Naive thymus-derived CD8-positive, alpha-beta T cell (primary cell): Measurements from ENCODE around the gene SPAG5. TPM values are rescaled to one million over a fixed set of nuclear protein-coding genes. Genes with fewer than 3 reads are reported as not detected.

Source experiments
- ATAC-seq, 2 donors: fragments of 150-1000 bp; cut with Tn5 transposase in 1 of 2; sonication (Bioruptor Pico), chemical (Tn5 transposase) in 1 of 2; 1 replicate in 1 of 2; 2 replicates in 1 of 2; pipeline ENCODE4 v1.10.0; 2021; ENCODE audit warnings: mild to moderate bottlenecking in 2 of 2, moderate library complexity in 2 of 2
- POLR2A ChIA-PET: fragments of 350-600 bp; sonication (Branson Sonifier 250); formaldehyde crosslinking; loops from one replicate; lab custom pipeline; 2021; ENCODE audit warnings: antibody characterized with exemption; lab: Charles Lee
- DNase-seq, 10 donors: peaks; one replicate each; pipeline versions ENCODE4 v3.0.0 to v3.0.0-alpha.2; 2020 to 2022
- H3K27ac Mint-ChIP-seq, 10 donors: one replicate each; pipeline ENCODE4 v1.8.0; 2020 to 2022; ENCODE audit warnings: mild to moderate bottlenecking in 10 of 10, mixed read lengths in 10 of 10, moderate library complexity in 4 of 10, inconsistent platforms in 1 of 10
- H3K27me3 Mint-ChIP-seq, 5 donors: one replicate each; pipeline ENCODE4 v1.8.0; 2021 to 2022; ENCODE audit warnings: mixed read lengths in 5 of 5
- H3K36me3 Mint-ChIP-seq, 3 donors: one replicate each; pipeline ENCODE4 v1.8.0; 2020 to 2022; ENCODE audit warnings: mixed read lengths in 3 of 3, mild to moderate bottlenecking in 2 of 3, inconsistent platforms in 1 of 3
- H3K4me1 Mint-ChIP-seq, 4 donors: one replicate each; pipeline ENCODE4 v1.8.0; 2021 to 2022; ENCODE audit warnings: mixed read lengths in 4 of 4
- H3K4me3 Mint-ChIP-seq, 10 donors: one replicate each; pipeline ENCODE4 v1.8.0; 2020 to 2022; ENCODE audit warnings: mild to moderate bottlenecking in 10 of 10, mixed read lengths in 10 of 10, moderate library complexity in 6 of 10, inconsistent platforms in 1 of 10
- H3K9me3 Mint-ChIP-seq, 9 donors: one replicate each; pipeline ENCODE4 v1.8.0; 2020 to 2022; ENCODE audit warnings: mixed read lengths in 9 of 9, mild to moderate bottlenecking in 3 of 9, inconsistent platforms in 1 of 9, moderate library complexity in 1 of 9
- polyA plus RNA-seq, 3 donors: library from polyadenylated mRNA; unstranded; fragments of 300-500 nt; fragmentation: Illumina TruSeq; gene quantifications; one replicate each; pipeline ENCODE4 v1.2.3, GENCODE V29; 2021
- total RNA-seq, 8 experiments: library from RNA in 2 of 8; stranded (reverse) in 2 of 8; gene quantifications; one replicate each; pipeline ENCODE4 v1.2.3 and lab custom pipeline; 2021 to 2026

The SPAG5 gene
- total and polyA plus RNA-seq, 5 experiments from 2014 or later: 0.40 to 11.2 (median 2.7) TPM

GRCh38 chr17:28534740-28535375 lies 64.0 kb downstream of the SPAG5 start:
- Mint-ChIP-seq H3K36me3 (no peaks in the 10 kb centered on the region), H3K27me3 (no peaks in the 10 kb centered on the region), H3K27ac (no peak overlapping the region), H3K4me1 (no peaks in the 10 kb centered on the region), H3K9me3 (no peaks in the 10 kb centered on the region), H3K4me3 (no peak overlapping the region)
- no peak for ATAC-seq
- no peak for DNase-seq
- POLR2A ChIA-PET: no interaction called here

GRCh38 chr17:28533091-28533807 lies 65.6 kb downstream of the SPAG5 start:
- Mint-ChIP-seq H3K9me3 (no peaks in the 10 kb centered on the region), H3K4me1 (no peaks in the 10 kb centered on the region), H3K27ac (no peak overlapping the region), H3K36me3 (no peaks in the 10 kb centered on the region), H3K4me3 (no peak overlapping the region), H3K27me3 (no peaks in the 10 kb centered on the region)
- ATAC-seq (no peak), DNase-seq (no peak)
- POLR2A ChIA-PET: no interaction called here

- DNase-seq (no peak), ATAC-seq (no peak)
- H3K9me3 Mint-ChIP-seq: no peaks in the 10 kb centered on the region
- POLR2A ChIA-PET: no interaction called here
- no peaks in the 10 kb centered on the region for H3K4me1 Mint-ChIP-seq
- no peak overlapping the region for H3K4me3 Mint-ChIP-seq
- no peak overlapping the region for H3K27ac Mint-ChIP-seq
- H3K27me3 Mint-ChIP-seq: no peaks in the 10 kb centered on the region
- no peaks in the 10 kb centered on the region for H3K36me3 Mint-ChIP-seq
Measured at GRCh38 chr17:28532050-28532960, 66.5 kb downstream of the SPAG5 start.

GRCh38 chr17:28530926-28531325 lies 67.9 kb downstream of the SPAG5 start:
- POLR2A ChIA-PET: no interaction called here
- no peak overlapping the region for H3K27ac Mint-ChIP-seq
- DNase-seq: no peak
- no peaks in the 10 kb centered on the region for H3K36me3 Mint-ChIP-seq
- no peaks in the 10 kb centered on the region for H3K4me1 Mint-ChIP-seq
- no peaks in the 10 kb centered on the region for H3K27me3 Mint-ChIP-seq
- no peak for ATAC-seq
- H3K4me3 Mint-ChIP-seq: no peak overlapping the region
- no peaks in the 10 kb centered on the region for H3K9me3 Mint-ChIP-seq

- no peak overlapping the region for H3K27ac Mint-ChIP-seq
- no peaks in the 10 kb centered on the region for H3K4me1 Mint-ChIP-seq
- DNase-seq (no peak), ATAC-seq (no peak)
- H3K4me3 Mint-ChIP-seq: no peak overlapping the region
- no peaks in the 10 kb centered on the region for H3K36me3 Mint-ChIP-seq
- POLR2A ChIA-PET: no interaction called here
- no peaks in the 10 kb centered on the region for H3K9me3 Mint-ChIP-seq
- H3K27me3 Mint-ChIP-seq: no peaks in the 10 kb centered on the region
Measured at GRCh38 chr17:28530250-28530649, 68.6 kb downstream of the SPAG5 start.

- Mint-ChIP-seq H3K4me3 (no peak overlapping the region), H3K9me3 (no peaks in the 10 kb centered on the region), H3K36me3 (no peaks in the 10 kb centered on the region), H3K27ac (no peak overlapping the region), H3K27me3 (no peaks in the 10 kb centered on the region), H3K4me1 (no peaks in the 10 kb centered on the region)
- ATAC-seq: no peak
- POLR2A ChIA-PET: no interaction called here
- no peak for DNase-seq
Measured at GRCh38 chr17:28529013-28529400, 69.8 kb downstream of the SPAG5 start.

GRCh38 chr17:28528327-28529012 lies 70.4 kb downstream of the SPAG5 start:
- Mint-ChIP-seq H3K27me3 (no peaks in the 10 kb centered on the region), H3K4me1 (no peaks in the 10 kb centered on the region), H3K36me3 (no peaks in the 10 kb centered on the region), H3K9me3 (no peaks in the 10 kb centered on the region), H3K27ac (no peak overlapping the region), H3K4me3 (no peak overlapping the region)
- DNase-seq: no peak
- ATAC-seq: no peak
- POLR2A ChIA-PET: no interaction called here

GRCh38 chr17:28527859-28528258 lies 71.0 kb downstream of the SPAG5 start:
- H3K27ac Mint-ChIP-seq: no peak overlapping the region
- H3K36me3 Mint-ChIP-seq: no peaks in the 10 kb centered on the region
- H3K4me1 Mint-ChIP-seq: no peaks in the 10 kb centered on the region
- POLR2A ChIA-PET: no interaction called here
- no peak overlapping the region for H3K4me3 Mint-ChIP-seq
- peak in 1 of 10 donors; percentile 19 for DNase-seq
- H3K9me3 Mint-ChIP-seq: no peaks in the 10 kb centered on the region
- ATAC-seq: no peak
- no peaks in the 10 kb centered on the region for H3K27me3 Mint-ChIP-seq

Other genes with a start within 250 kb of the SPAG5 start
- gene POLDIP2, start 241.5 kb downstream of the SPAG5 start, total RNA-seq: 10 to 100 TPM; 35.4 to 37.5 TPM
- 10 to 100 TPM; 81.3 to 90.3 (median 85.6) TPM for gene POLDIP2, start 241.5 kb downstream of the SPAG5 start, polyA plus RNA-seq
- not detected for gene SEBOX, start 233.8 kb downstream of the SPAG5 start, total RNA-seq
- gene SEBOX, start 233.8 kb downstream of the SPAG5 start, polyA plus RNA-seq: not detected
- under 1 TPM in 1 of 2 experiments, not detected in 1; 0.26 TPM for gene VTN, start 228.7 kb downstream of the SPAG5 start, total RNA-seq
- not detected for gene VTN, start 228.7 kb downstream of the SPAG5 start, polyA plus RNA-seq
- gene SARM1, start 227.3 kb downstream of the SPAG5 start, total RNA-seq: 10 to 100 TPM; 31.9 to 33.2 TPM
- gene SARM1, start 227.3 kb downstream of the SPAG5 start, polyA plus RNA-seq: 1 to 10 TPM; 5.3 to 8.4 (median 7.0) TPM
- gene SLC46A1, start 192.8 kb downstream of the SPAG5 start, total RNA-seq: 1 to 10 TPM; 3.2 to 3.8 TPM
- 1 to 10 TPM; 1.0 to 2.7 (median 1.9) TPM for gene SLC46A1, start 192.8 kb downstream of the SPAG5 start, polyA plus RNA-seq
- gene SLC13A2, start 125.4 kb downstream of the SPAG5 start, total RNA-seq: not detected
- not detected for gene SLC13A2, start 125.4 kb downstream of the SPAG5 start, polyA plus RNA-seq
- gene FOXN1, start 92.7 kb downstream of the SPAG5 start, total RNA-seq: not detected
- gene FOXN1, start 92.7 kb downstream of the SPAG5 start, polyA plus RNA-seq: not detected
- gene UNC119, start 46.4 kb downstream of the SPAG5 start, total RNA-seq: 10 to 100 TPM; 36.6 to 43.8 TPM
- gene UNC119, start 46.4 kb downstream of the SPAG5 start, polyA plus RNA-seq: 10 to 100 TPM; 18.4 to 27.1 (median 26.6) TPM
- gene PIGS, start 27.5 kb downstream of the SPAG5 start, total RNA-seq: 10 to 100 TPM; 51.3 to 51.4 TPM
- 10 to 100 TPM; 36.7 to 48.1 (median 42.0) TPM for gene PIGS, start 27.5 kb downstream of the SPAG5 start, polyA plus RNA-seq
- 10 to 100 TPM; 36.1 to 37.5 TPM for gene ALDOC, start 22.1 kb downstream of the SPAG5 start, total RNA-seq
- gene ALDOC, start 22.1 kb downstream of the SPAG5 start, polyA plus RNA-seq: 10 to 100 TPM; 65.3 to 86.7 (median 78.9) TPM
- 10 to 100 TPM; 27.3 to 28.9 TPM for gene RSKR, start 15.2 kb upstream of the SPAG5 start, total RNA-seq
- under 1 TPM; 0.11 to 0.75 (median 0.24) TPM for gene RSKR, start 15.2 kb upstream of the SPAG5 start, polyA plus RNA-seq
- 100 to 1,000 TPM; 137 to 149 TPM for gene BLTP2, start 46.1 kb upstream of the SPAG5 start, total RNA-seq
- gene BLTP2, start 46.1 kb upstream of the SPAG5 start, polyA plus RNA-seq: 10 to 100 TPM; 36.0 to 51.7 (median 36.1) TPM
- 10 to 100 TPM; 38.4 to 40.0 TPM for gene SDF2, start 62.9 kb upstream of the SPAG5 start, total RNA-seq
- 10 to 100 TPM; 55.8 to 76.3 (median 59.0) TPM for gene SDF2, start 62.9 kb upstream of the SPAG5 start, polyA plus RNA-seq
- 100 to 1,000 TPM in 1 of 2 experiments, 10 to 100 TPM in 1; 88.1 to 105 TPM for gene SUPT6H, start 63.2 kb upstream of the SPAG5 start, total RNA-seq
- 10 to 100 TPM in 1 of 3 donors, 1 to 10 TPM in 2; 7.4 to 22.0 (median 10.0) TPM for gene SUPT6H, start 63.2 kb upstream of the SPAG5 start, polyA plus RNA-seq
- 10 to 100 TPM; 16.7 to 17.3 TPM for gene PROCA1, start 112.9 kb upstream of the SPAG5 start, total RNA-seq
- gene PROCA1, start 112.9 kb upstream of the SPAG5 start, polyA plus RNA-seq: 1 to 10 TPM in 1 of 3 donors, under 1 TPM in 2; 0.16 to 2.0 (median 0.20) TPM
- gene RAB34, start 118.8 kb upstream of the SPAG5 start, total RNA-seq: 1 to 10 TPM; 5.0 to 5.7 TPM
- gene RAB34, start 118.8 kb upstream of the SPAG5 start, polyA plus RNA-seq: 10 to 100 TPM in 1 of 3 donors, 1 to 10 TPM in 2; 3.3 to 10.2 (median 7.7) TPM
- 1,000 to 10,000 TPM; 3,189 to 3,253 TPM for gene RPL23A, start 121.0 kb upstream of the SPAG5 start, total RNA-seq
- gene RPL23A, start 121.0 kb upstream of the SPAG5 start, polyA plus RNA-seq: 1,000 to 10,000 TPM; 6,432 to 6,679 (median 6,593) TPM
- gene TLCD1, start 127.2 kb upstream of the SPAG5 start, total RNA-seq: under 1 TPM in 1 of 2 experiments, not detected in 1; 0.88 TPM
- gene TLCD1, start 127.2 kb upstream of the SPAG5 start, polyA plus RNA-seq: under 1 TPM in 1 of 3 donors, not detected in 2; 0.22 TPM
- gene NEK8, start 129.8 kb upstream of the SPAG5 start, total RNA-seq: 10 to 100 TPM; 12.8 to 15.1 TPM
- 1 to 10 TPM; 3.2 to 4.0 (median 3.4) TPM for gene NEK8, start 129.8 kb upstream of the SPAG5 start, polyA plus RNA-seq
- 10 to 100 TPM; 32.3 to 36.2 TPM for gene TRAF4, start 145.0 kb upstream of the SPAG5 start, total RNA-seq
- gene TRAF4, start 145.0 kb upstream of the SPAG5 start, polyA plus RNA-seq: 1 to 10 TPM in 2 of 3 donors, under 1 TPM in 1; 0.99 to 1.3 (median 1.0) TPM
- gene FAM222B, start 243.8 kb upstream of the SPAG5 start, total RNA-seq: 10 to 100 TPM; 16.9 to 23.1 TPM
- 10 to 100 TPM in 1 of 3 donors, 1 to 10 TPM in 2; 7.5 to 20.0 (median 9.2) TPM for gene FAM222B, start 243.8 kb upstream of the SPAG5 start, polyA plus RNA-seq